DND-41 (cell line): ENCODE measurements around the gene SFXN5.

ENCODE experiments used
- EZH2 ChIP-seq: IDR thresholded peaks from 3 replicates; pipeline ENCODE4 v1.6.1; 2012; ENCODE audit warnings: borderline replicate concordance, low read depth, mild to moderate bottlenecking, moderate library complexity, low read length, inconsistent platforms; ENCODE audit not compliant: severe bottlenecking
- TF ChIP-seq, protein P1 (sequence below): IDR thresholded peaks from 2 replicates; pipeline ENCODE4 v1.5.1; 2012; ENCODE audit warnings: borderline replicate concordance, low read length, moderate library complexity, mild to moderate bottlenecking; ENCODE audit not compliant: poor library complexity, severe bottlenecking; ENCODE audit errors: extremely low read depth

DNA sequence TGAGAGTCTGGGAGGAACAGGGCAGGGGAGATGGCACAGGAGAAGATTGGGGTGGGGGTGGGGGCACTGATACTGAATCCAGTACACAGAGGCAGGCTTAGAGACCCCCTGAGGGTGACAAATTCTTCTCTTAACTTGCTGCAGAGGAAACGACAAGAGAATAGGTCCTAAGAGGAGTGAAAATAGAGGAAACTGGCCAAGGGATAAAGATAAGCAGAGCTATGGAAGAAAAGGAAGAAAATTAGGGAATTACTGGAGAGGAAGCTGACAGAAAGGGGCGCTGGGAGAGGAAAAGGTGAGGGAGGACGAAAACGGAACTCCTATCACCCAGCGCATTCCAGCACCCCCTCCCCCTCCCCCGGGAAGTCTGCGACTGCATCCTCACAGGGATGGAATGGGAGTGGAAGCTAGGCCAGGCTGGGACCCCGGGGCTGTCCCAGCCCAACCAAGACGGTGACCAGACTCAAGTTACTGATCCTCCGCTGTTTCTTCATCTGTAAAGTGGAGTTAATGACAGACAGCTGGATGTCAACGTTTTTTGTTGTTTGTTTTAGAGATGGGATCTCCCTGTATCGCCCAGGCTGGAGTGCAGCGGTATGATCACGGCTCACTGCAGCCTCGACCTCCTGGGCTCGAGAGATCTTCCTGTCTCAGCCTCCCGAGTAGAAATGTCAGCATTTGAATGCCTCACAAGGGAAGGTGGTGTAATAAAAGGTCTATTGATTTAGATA is 156.8 kb downstream of the SFXN5 start:
- TF ChIP-seq, protein P1, sequence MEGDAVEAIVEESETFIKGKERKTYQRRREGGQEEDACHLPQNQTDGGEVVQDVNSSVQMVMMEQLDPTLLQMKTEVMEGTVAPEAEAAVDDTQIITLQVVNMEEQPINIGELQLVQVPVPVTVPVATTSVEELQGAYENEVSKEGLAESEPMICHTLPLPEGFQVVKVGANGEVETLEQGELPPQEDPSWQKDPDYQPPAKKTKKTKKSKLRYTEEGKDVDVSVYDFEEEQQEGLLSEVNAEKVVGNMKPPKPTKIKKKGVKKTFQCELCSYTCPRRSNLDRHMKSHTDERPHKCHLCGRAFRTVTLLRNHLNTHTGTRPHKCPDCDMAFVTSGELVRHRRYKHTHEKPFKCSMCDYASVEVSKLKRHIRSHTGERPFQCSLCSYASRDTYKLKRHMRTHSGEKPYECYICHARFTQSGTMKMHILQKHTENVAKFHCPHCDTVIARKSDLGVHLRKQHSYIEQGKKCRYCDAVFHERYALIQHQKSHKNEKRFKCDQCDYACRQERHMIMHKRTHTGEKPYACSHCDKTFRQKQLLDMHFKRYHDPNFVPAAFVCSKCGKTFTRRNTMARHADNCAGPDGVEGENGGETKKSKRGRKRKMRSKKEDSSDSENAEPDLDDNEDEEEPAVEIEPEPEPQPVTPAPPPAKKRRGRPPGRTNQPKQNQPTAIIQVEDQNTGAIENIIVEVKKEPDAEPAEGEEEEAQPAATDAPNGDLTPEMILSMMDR = no peak
- TF ChIP-seq EZH2 = no peak
